GM12878 (cell line): ENCODE measurements around the gene KIAA1217.

Experiments used
- CBX5 ChIP-seq: sonication (generic); IDR thresholded peaks from 2 replicates; pipeline ENCODE4 v1.6.1; 2016; ENCODE audit warnings: low read depth, moderate library complexity, mild to moderate bottlenecking, inconsistent platforms
- CHD2 ChIP-seq: IDR thresholded peaks from 2 replicates; pipeline ENCODE4 v1.6.1; 2011; ENCODE audit warnings: low read depth, low read length, improper control_type of control experiment, borderline replicate concordance
- CREB1 ChIP-seq: IDR thresholded peaks from 2 replicates; pipeline ENCODE4 v1.6.1; 2012; ENCODE audit warnings: low read depth, mild to moderate bottlenecking, inconsistent platforms
- CTCF ChIP-seq, 3 experiments: IDR thresholded peaks in 2 of 3; conservative IDR thresholded peaks in 1 of 3; 2 replicates each; pipeline ENCODE4 v1.5.1; 2011; ENCODE audit warnings: low read depth in 3 of 3, low read length in 3 of 3, mild to moderate bottlenecking in 3 of 3, control low read depth in 2 of 3, moderate library complexity in 2 of 3, inconsistent platforms in 1 of 3, mixed read lengths in 1 of 3; ENCODE audit not compliant: control insufficient read depth in 2 of 3, insufficient read depth in 1 of 3; ENCODE audit errors: extremely low read depth in 1 of 3
- E2F8 ChIP-seq: fragments of 450-650 bp; IDR thresholded peaks from 2 replicates; pipeline ENCODE4 v1.6.1; 2018; ENCODE audit warnings: mild to moderate bottlenecking, low read depth, moderate library complexity; ENCODE audit not compliant: partially characterized antibody
- NRF1 ChIP-seq: conservative IDR thresholded peaks from 2 replicates; pipeline ENCODE4 v1.6.1; 2011; ENCODE audit warnings: mild to moderate bottlenecking, low read depth, low read length, improper control_type of control experiment
- POLR2A ChIP-seq: IDR thresholded peaks from 2 replicates; pipeline ENCODE4 v1.6.1; 2011; ENCODE audit warnings: low read depth, mild to moderate bottlenecking, low read length
- RELA ChIP-seq: fragments of 450-650 bp; IDR thresholded peaks from 2 replicates; pipeline ENCODE4 v1.8.0; 2014; ENCODE audit warnings: borderline replicate concordance; ENCODE audit not compliant: partially characterized antibody
- SPI1 ChIP-seq: IDR thresholded peaks from 2 replicates; pipeline ENCODE4 v1.6.1; 2011; ENCODE audit warnings: low read depth, mild to moderate bottlenecking, low read length, moderate library complexity, borderline replicate concordance; ENCODE audit not compliant: insufficient read depth
- TCF3 ChIP-seq: IDR thresholded peaks from 2 replicates; pipeline ENCODE4 v1.6.1; 2012; ENCODE audit warnings: low read depth, mild to moderate bottlenecking, low read length, borderline replicate concordance; ENCODE audit not compliant: insufficient read depth
- TCF7 ChIP-seq: IDR thresholded peaks from 2 replicates; pipeline ENCODE4 v1.6.1; 2014; ENCODE audit warnings: antibody characterized with exemption, borderline replicate concordance
- ZBTB40 ChIP-seq: fragments of 450-650 bp; IDR thresholded peaks from 2 replicates; pipeline ENCODE4 v1.6.1; 2016; ENCODE audit warnings: mild to moderate bottlenecking, moderate library complexity, borderline replicate concordance
- ZNF24 ChIP-seq: fragments of 450-650 bp; IDR thresholded peaks from 2 replicates; pipeline ENCODE4 v1.6.1; 2017; ENCODE audit warnings: antibody characterized with exemption, mild to moderate bottlenecking

- TF ChIP-seq ZNF24 (no peak), ZBTB40 (no peak), CHD2 (no peak), NRF1 (no peak), TCF7 (no peak), CTCF (IDR thresholded peaks at IDR 0.05 in 2 of 3, conservative IDR thresholded peaks at IDR 0.05 in 1 of 3; ENCODE audit: control insufficient read depth in 2 of 3, extremely low read depth in 1 of 3, insufficient read depth in 1 of 3, low read depth in 3 of 3, low read length in 3 of 3) (no peak), RELA (no peak), SPI1 (no peak), TCF3 (no peak), CREB1 (no peak), CBX5 (no peak), POLR2A (no peak), E2F8 (no peak)
Measured at GRCh38 chr10:24381235-24382010, 172.5 kb downstream of the KIAA1217 start.
